Common myeloid progenitor, CD34-positive (primary cell): ENCODE results near the gene ZNF177.
A peak's percentile ranks its signal among the peaks of the same experiment; 100 is the strongest.

Experiments used
- CTCF ChIA-PET: fragments of 350-600 bp; sonication (Branson Sonifier 250); formaldehyde crosslinking; loops from one replicate; lab custom pipeline; 2021; ENCODE audit warnings: antibody characterized with exemption; lab: Charles Lee
- POLR2A ChIA-PET: fragments of 350-600 bp; sonication (Branson Sonifier 250); formaldehyde crosslinking; loops from one replicate; lab custom pipeline; 2021; ENCODE audit warnings: antibody characterized with exemption; lab: Charles Lee
- DNase-seq, 3 donors: peaks; one replicate each; pipeline versions ENCODE4 v3.0.0 to v3.0.0-alpha.2; 2013
- H3K27ac ChIP-seq, 2 experiments: 1 replicate in 1 of 2; 2 replicates in 1 of 2; pipeline ENCODE4 v1.7.0; 2013; ENCODE audit warnings: inconsistent platforms in 2 of 2, low read length in 2 of 2, mild to moderate bottlenecking in 2 of 2, low read depth in 1 of 2, moderate library complexity in 1 of 2; ENCODE audit not compliant: severe bottlenecking in 2 of 2, insufficient read depth in 1 of 2, poor library complexity in 1 of 2
- H3K27me3 ChIP-seq, 5 experiments: replicated peaks in 2 of 5; 1 replicate in 3 of 5; 2 replicates in 2 of 5; pipeline versions ENCODE4 v1.6.1 to v1.7.0; 2013; ENCODE audit warnings: low read length in 4 of 5, mild to moderate bottlenecking in 2 of 5, moderate library complexity in 2 of 5, inconsistent platforms in 1 of 5; ENCODE audit not compliant: insufficient read depth in 5 of 5, control insufficient read depth in 4 of 5
- H3K36me3 ChIP-seq, 4 experiments: 1 replicate in 2 of 4; 2 replicates in 2 of 4; pipeline versions ENCODE4 v1.6.1 to v1.7.0; 2013; ENCODE audit warnings: low read length in 3 of 4, control low read depth in 1 of 4, mild to moderate bottlenecking in 1 of 4; ENCODE audit not compliant: control insufficient read depth in 4 of 4, insufficient read depth in 4 of 4
- H3K4me1 ChIP-seq, 4 experiments: 1 replicate in 3 of 4; 2 replicates in 1 of 4; pipeline versions ENCODE4 v1.6.1 to v1.7.1; 2013; ENCODE audit warnings: low read length in 3 of 4, mild to moderate bottlenecking in 3 of 4, control low read depth in 1 of 4, inconsistent platforms in 1 of 4, moderate library complexity in 1 of 4; ENCODE audit not compliant: control insufficient read depth in 4 of 4, insufficient read depth in 4 of 4; ENCODE audit errors: control extremely low read depth in 1 of 4
- H3K4me3 ChIP-seq, 7 experiments: 1 replicate in 4 of 7; 2 replicates in 3 of 7; pipeline versions ENCODE4 v1.5.1 to v1.7.0; 2013; ENCODE audit warnings: mild to moderate bottlenecking in 7 of 7, low read length in 6 of 7, moderate library complexity in 6 of 7, inconsistent platforms in 2 of 7, low read depth in 2 of 7, control low read depth in 1 of 7; ENCODE audit not compliant: insufficient read depth in 4 of 7, control insufficient read depth in 1 of 7; ENCODE audit errors: extremely low read depth in 1 of 7
- H3K9me3 ChIP-seq, 5 experiments: 1 replicate in 4 of 5; 2 replicates in 1 of 5; pipeline versions ENCODE4 v1.6.1 to v1.7.1; 2013; ENCODE audit warnings: low read length in 4 of 5, mild to moderate bottlenecking in 2 of 5, inconsistent platforms in 1 of 5, low read depth in 1 of 5, moderate library complexity in 1 of 5; ENCODE audit not compliant: control insufficient read depth in 4 of 5, insufficient read depth in 2 of 5; ENCODE audit errors: control extremely low read depth in 1 of 5
- whole genome bisulfite sequencing: methylation state at CpG from one replicate; pipeline ENCODE4 v1.1.5; 2013; ENCODE audit not compliant: insufficient coverage; 5-methylcytosine and 5-hydroxymethylcytosine counted together

The ZNF177 gene

GRCh38 chr19:9323919-9324583 is 38.8 kb upstream of the ZNF177 start, which contains the start of gene ZNF559:
Gene ZNF559 (plus strand): TSS chr19:9324179. CDS start chr19:9338550, 14,371 bp downstream.
- CTCF ChIA-PET = interaction anchor here (1.2 to 1.9 kb wide), 3 partner anchors 9 to 12 kb away, joined by 3 to 9 read pairs (median 5); no protein-coding TSS in a partner anchor
- POLR2A ChIA-PET = interaction anchor here (0.9 kb wide), 1 partner anchor 112 kb away, joined by 5 read pairs; the partner anchor contains the start of gene ZNF266
- Histone ChIP-seq H3K4me3 (peak within 1 kb of the TSS; percentile 49 to 88 (median 80)), H3K9me3 (peaks cover 6 to 38% (median 27%) of the 10 kb centered on the region in 5 experiments), H3K27me3 (no peaks in the 10 kb centered on the region), H3K36me3 (peaks cover 5 to 26% (median 18%) of the 10 kb centered on the region in 4 experiments), H3K27ac (peak within 1 kb of the TSS; percentile 58 to 89), H3K4me1 (peaks cover 0 to 13% (median 6%) of the 10 kb centered on the region in 4 experiments)
- peak; percentile 97 to 99 (median 99) for DNase-seq
- 0% methylated on average over 40 of the region's 48 CpGs for WGBS

- DNase-seq = no peak
- peaks cover 8 to 42% (median 32%) of the 10 kb centered on the region in 5 experiments for H3K9me3 ChIP-seq
- H3K27me3 ChIP-seq = no peaks in the 10 kb centered on the region
- H3K36me3 ChIP-seq = peaks cover 5 to 28% (median 18%) of the 10 kb centered on the region in 4 experiments
- POLR2A ChIA-PET = interaction anchor here (0.9 kb wide), 1 partner anchor 111 kb away, joined by 5 read pairs; the partner anchor contains the start of gene ZNF266
- WGBS = 41% methylated on average over 5 of the region's 9 CpGs
- H3K4me3 ChIP-seq = peak overlapping the region; percentile 49 to 88 (median 77)
- CTCF ChIA-PET = interaction anchor here (1.2 kb wide), 1 partner anchor 8 kb away, joined by 3 read pairs; no protein-coding TSS in a partner anchor
- peaks cover 0 to 13% (median 6%) of the 10 kb centered on the region in 4 experiments for H3K4me1 ChIP-seq
- H3K27ac ChIP-seq = peak overlapping the region; percentile 58 to 89
Measured at GRCh38 chr19:9324584-9324962, 38.2 kb upstream of the ZNF177 start.

- H3K36me3 ChIP-seq = peaks cover 19 to 67% (median 35%) of the 10 kb centered on the region in 4 experiments
- no peak overlapping the region for H3K27ac ChIP-seq
- H3K4me3 ChIP-seq = peak overlapping the region in 1 of 7 experiments; percentile 11
- ChIA-PET CTCF (no interaction called here), POLR2A (no interaction called here)
- DNase-seq = peak in 1 of 3 donors; percentile 19
- H3K4me1 ChIP-seq = no peaks in the 10 kb centered on the region
- H3K9me3 ChIP-seq = peaks cover 22 to 82% (median 58%) of the 10 kb centered on the region in 5 experiments
- no peaks in the 10 kb centered on the region for H3K27me3 ChIP-seq
Measured at GRCh38 chr19:9329999-9330398, 32.8 kb upstream of the ZNF177 start.

- 100% methylated on average over 2 of the region's 6 CpGs for WGBS
- peak in 1 of 3 donors; percentile 3 for DNase-seq
- ChIA-PET POLR2A (no interaction called here), CTCF (no interaction called here)
- Histone ChIP-seq H3K9me3 (peaks cover 38 to 89% (median 55%) of the 10 kb centered on the region in 5 experiments), H3K36me3 (peaks cover 33 to 67% (median 48%) of the 10 kb centered on the region in 4 experiments), H3K27ac (no peak overlapping the region), H3K27me3 (no peaks in the 10 kb centered on the region), H3K4me3 (no peak overlapping the region), H3K4me1 (no peaks in the 10 kb centered on the region)
Measured at GRCh38 chr19:9342610-9343304, 20.1 kb upstream of the ZNF177 start.

- no CpG with 5 or more reads among the region's 2 CpGs for WGBS
- Histone ChIP-seq H3K4me1 (no peaks in the 10 kb centered on the region), H3K9me3 (peaks cover 36 to 85% (median 49%) of the 10 kb centered on the region in 5 experiments), H3K27me3 (no peaks in the 10 kb centered on the region), H3K4me3 (no peak overlapping the region), H3K27ac (no peak overlapping the region), H3K36me3 (peaks cover 27 to 54% (median 33%) of the 10 kb centered on the region in 4 experiments)
- ChIA-PET CTCF (no interaction called here), POLR2A (no interaction called here)
- DNase-seq = no peak
Measured at GRCh38 chr19:9345005-9345404, 17.8 kb upstream of the ZNF177 start.

GRCh38 chr19:9348253-9348652 is 14.6 kb upstream of the ZNF177 start:
- no peak for DNase-seq
- Histone ChIP-seq H3K4me1 (no peaks in the 10 kb centered on the region), H3K4me3 (no peak overlapping the region), H3K9me3 (peaks cover 17 to 77% (median 49%) of the 10 kb centered on the region in 5 experiments), H3K27ac (no peak overlapping the region), H3K36me3 (peaks cover 9 to 33% (median 10%) of the 10 kb centered on the region in 4 experiments), H3K27me3 (no peaks in the 10 kb centered on the region)
- POLR2A ChIA-PET = interaction anchor here (0.6 kb wide), 1 partner anchor 13 kb away, joined by 5 read pairs; no protein-coding TSS in a partner anchor
- CTCF ChIA-PET = interaction anchor here (0.9 kb wide), 1 partner anchor 9 kb away, joined by 3 read pairs; no protein-coding TSS in a partner anchor
- 100% methylated on average over 3 of the region's 3 CpGs for WGBS
